Panc1 (cell line): ENCODE measurements around the gene SMPDL3B. TPM values are rescaled to one million over a fixed set of nuclear protein-coding genes. Genes with fewer than 3 reads are reported as not detected.

Source experiments
- ATAC-seq: fragments of 200-7000 bp; cut with Tn5 transposase; 2 replicates; pipeline ENCODE4 v1.9.1; 2020; ENCODE audit warnings: mild to moderate bottlenecking, moderate library complexity
- BruUV-seq: library from RNA; stranded (reverse); fragments of 400-500 nt; replicated peaks from 2 replicates; lab custom pipeline; 2021; lab: Mats Ljungman, UMichigan
- CTCF ChIA-PET: fragments of 300-600 bp; sonication (Branson Sonifier 250); formaldehyde crosslinking; loops from one replicate; lab custom pipeline; 2022; ENCODE audit warnings: antibody characterized with exemption; lab: Charles Lee
- POLR2A ChIA-PET: fragments of 300-600 bp; sonication (Branson Sonifier 250); formaldehyde crosslinking; loops from one replicate; lab custom pipeline; 2022; ENCODE audit warnings: antibody characterized with exemption; lab: Charles Lee
- DNase-seq: peaks from one replicate; pipeline ENCODE4 v3.0.0-alpha.2; 2010; ENCODE audit warnings: low read depth, low spot score
- H3K27ac ChIP-seq: 2 replicates; pipeline ENCODE4 v1.5.1; 2011; ENCODE audit warnings: mild to moderate bottlenecking, low read length, inconsistent platforms
- H3K27me3 ChIP-seq: fragments of 200-500 bp; sonication (Bioruptor generic); 2 replicates; pipeline ENCODE4 v1.6.0; 2014; ENCODE audit warnings: low read length, inconsistent platforms; ENCODE audit not compliant: control insufficient read depth, insufficient read depth
- H3K36me3 ChIP-seq: fragments of 200-500 bp; sonication (Bioruptor generic); 2 replicates; pipeline ENCODE4 v1.5.1; 2014; ENCODE audit warnings: inconsistent platforms, mild to moderate bottlenecking, low read length, moderate library complexity; ENCODE audit not compliant: control insufficient read depth, insufficient read depth
- H3K4me1 ChIP-seq: 2 replicates; pipeline ENCODE4 v1.5.1; 2011; ENCODE audit warnings: inconsistent platforms, mild to moderate bottlenecking, low read length, moderate library complexity; ENCODE audit not compliant: control insufficient read depth, insufficient read depth
- H3K4me3 ChIP-seq, 2 experiments: 2 replicates each; pipeline ENCODE4 v1.5.1; 2011 to 2012; ENCODE audit warnings: low read depth in 2 of 2, low read length in 2 of 2, mild to moderate bottlenecking in 2 of 2, inconsistent platforms in 1 of 2, moderate library complexity in 1 of 2
- H3K9me3 ChIP-seq: fragments of 200-500 bp; sonication (Bioruptor generic); 2 replicates; pipeline ENCODE4 v1.5.1; 2014; ENCODE audit warnings: low read depth, mild to moderate bottlenecking, inconsistent platforms, low read length, moderate library complexity; ENCODE audit not compliant: control insufficient read depth, insufficient read depth
- POLR2AphosphoS5 ChIP-seq: IDR thresholded peaks from 2 replicates; pipeline ENCODE4 v1.6.1; 2012; ENCODE audit warnings: mild to moderate bottlenecking, low read depth, low read length, moderate library complexity
- REST ChIP-seq, 2 experiments: IDR thresholded peaks; 2 replicates each; pipeline ENCODE4 v1.6.1; 2011 to 2012; ENCODE audit warnings: low read depth in 2 of 2, control low read depth in 1 of 2, low read length in 1 of 2, mild to moderate bottlenecking in 1 of 2, moderate library complexity in 1 of 2; ENCODE audit not compliant: insufficient read depth in 1 of 2
- SIN3A ChIP-seq: IDR thresholded peaks from 2 replicates; pipeline ENCODE4 v1.6.1; 2012; ENCODE audit warnings: low read depth, mild to moderate bottlenecking, low read length, moderate library complexity, borderline replicate concordance; ENCODE audit not compliant: insufficient read depth
- TCF7L2 ChIP-seq: IDR thresholded peaks from 2 replicates; pipeline ENCODE4 v1.6.1; 2011; ENCODE audit warnings: mild to moderate bottlenecking, low read depth, low read length, inconsistent platforms
- in situ Hi-C: cut with HindIII; loops from 2 replicates; pipeline ENCODE4 v1.10.0; 2016; ENCODE audit warnings: low sequenced_read_pairs, low pct_unique_long_range_greater_than_20kb
- intact Hi-C: fragments of 100-400 bp; cut with micrococcal nuclease; formaldehyde crosslinking; loops from one replicate; pipeline ENCODE4 v1.10.0; 2022; ENCODE audit not compliant: unreplicated experiment
- total RNA-seq: library from RNA; stranded (reverse); gene quantifications from one replicate; pipeline ENCODE4 v1.2.1, GENCODE V29; 2021; ENCODE audit not compliant: unreplicated experiment
- TF ChIP-seq, protein P1 (sequence below): fragments of 450-650 bp; IDR thresholded peaks from 2 replicates; pipeline ENCODE4 v1.5.1; 2017; ENCODE audit warnings: mild to moderate bottlenecking

SMPDL3B gene
- total RNA-seq, 1 experiment from 2014 or later, result 1.5 TPM

GRCh38 chr1:27940297-27940696 is 5.5 kb downstream of the SMPDL3B start:
- Histone ChIP-seq H3K4me3 (no peak overlapping the region), H3K9me3 (no peaks in the 10 kb centered on the region), H3K4me1 (peaks cover 8% of the 10 kb centered on the region), H3K27ac (no peak overlapping the region), H3K27me3 (no peaks in the 10 kb centered on the region), H3K36me3 (no peaks in the 10 kb centered on the region)
- CTCF ChIA-PET, result no interaction called here
- POLR2A ChIA-PET, result interaction anchor here (0.6 kb wide), 1 partner anchor 110 kb away, joined by 9 read pairs; the partner anchor contains the start of gene PPP1R8
- intact Hi-C loops (no loop called here), in situ Hi-C loops (no loop called here)
- ATAC-seq (no peak), DNase-seq (no peak)
- BruUV-seq, result no TSS peak
- TF ChIP-seq POLR2AphosphoS5 (no peak), SIN3A (no peak), REST (IDR thresholded peaks at IDR 0.05; ENCODE audit: insufficient read depth in 1 of 2, low read depth in 2 of 2, low read length in 1 of 2) (no peak), TCF7L2 (no peak)
- TF ChIP-seq, protein P1, sequence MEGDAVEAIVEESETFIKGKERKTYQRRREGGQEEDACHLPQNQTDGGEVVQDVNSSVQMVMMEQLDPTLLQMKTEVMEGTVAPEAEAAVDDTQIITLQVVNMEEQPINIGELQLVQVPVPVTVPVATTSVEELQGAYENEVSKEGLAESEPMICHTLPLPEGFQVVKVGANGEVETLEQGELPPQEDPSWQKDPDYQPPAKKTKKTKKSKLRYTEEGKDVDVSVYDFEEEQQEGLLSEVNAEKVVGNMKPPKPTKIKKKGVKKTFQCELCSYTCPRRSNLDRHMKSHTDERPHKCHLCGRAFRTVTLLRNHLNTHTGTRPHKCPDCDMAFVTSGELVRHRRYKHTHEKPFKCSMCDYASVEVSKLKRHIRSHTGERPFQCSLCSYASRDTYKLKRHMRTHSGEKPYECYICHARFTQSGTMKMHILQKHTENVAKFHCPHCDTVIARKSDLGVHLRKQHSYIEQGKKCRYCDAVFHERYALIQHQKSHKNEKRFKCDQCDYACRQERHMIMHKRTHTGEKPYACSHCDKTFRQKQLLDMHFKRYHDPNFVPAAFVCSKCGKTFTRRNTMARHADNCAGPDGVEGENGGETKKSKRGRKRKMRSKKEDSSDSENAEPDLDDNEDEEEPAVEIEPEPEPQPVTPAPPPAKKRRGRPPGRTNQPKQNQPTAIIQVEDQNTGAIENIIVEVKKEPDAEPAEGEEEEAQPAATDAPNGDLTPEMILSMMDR, result peak; percentile 62

- Histone ChIP-seq H3K27ac (no peak overlapping the region), H3K4me1 (peaks cover 5% of the 10 kb centered on the region), H3K4me3 (no peak overlapping the region), H3K9me3 (no peaks in the 10 kb centered on the region), H3K36me3 (no peaks in the 10 kb centered on the region), H3K27me3 (no peaks in the 10 kb centered on the region)
- in situ Hi-C loops (no loop called here), intact Hi-C loops (no loop called here)
- ChIA-PET POLR2A (interaction anchor here (0.6 kb wide), 1 partner anchor 317 kb away, joined by 7 read pairs; no protein-coding TSS in a partner anchor), CTCF (no interaction called here)
- BruUV-seq, result no TSS peak
- no peak for DNase-seq
- no peak for TF ChIP-seq POLR2AphosphoS5
- TF ChIP-seq, protein P1, result no peak
- no peak for TF ChIP-seq REST (IDR thresholded peaks at IDR 0.05; ENCODE audit: insufficient read depth in 1 of 2, low read depth in 2 of 2, low read length in 1 of 2)
- no peak for TF ChIP-seq SIN3A
- no peak for TF ChIP-seq TCF7L2
- no peak for ATAC-seq
These were observed 6.2 kb downstream of the SMPDL3B start for GRCh38 chr1:27940870-27941560.
